Neural crest cell (in vitro differentiated cells): Measurements from ENCODE around the gene NELFCD. TPM values are rescaled to one million over a fixed set of nuclear protein-coding genes. Genes with fewer than 3 reads are reported as not detected.
A peak's percentile ranks its signal among the peaks of the same experiment; 100 is the strongest.

Source experiments
- DNase-seq: peaks from one replicate; pipeline ENCODE4 v3.0.0; 2021; ENCODE audit warnings: low read depth, mixed read lengths, low spot score
- H3K27ac Mint-ChIP-seq: one replicate; pipeline ENCODE4 v1.8.0; 2021; ENCODE audit warnings: mild to moderate bottlenecking, mixed read lengths; ENCODE audit not compliant: unreplicated experiment
- H3K27me3 Mint-ChIP-seq: 2 replicates; pipeline ENCODE4 v1.8.0; 2021; ENCODE audit warnings: low read depth, mild to moderate bottlenecking, mixed read lengths
- H3K36me3 Mint-ChIP-seq: 2 replicates; pipeline ENCODE4 v1.8.0; 2021; ENCODE audit warnings: low read depth, mild to moderate bottlenecking, mixed read lengths
- H3K4me1 Mint-ChIP-seq: 2 replicates; pipeline ENCODE4 v1.8.0; 2021; ENCODE audit warnings: mixed read lengths
- H3K4me3 Mint-ChIP-seq: one replicate; pipeline ENCODE4 v1.8.0; 2021; ENCODE audit warnings: mild to moderate bottlenecking, mixed read lengths
- H3K9me3 Mint-ChIP-seq: 2 replicates; pipeline ENCODE4 v1.8.0; 2021; ENCODE audit warnings: mixed read lengths
- total RNA-seq: library from RNA; stranded (reverse); gene quantifications from 2 replicates; pipeline ENCODE4 v1.2.1, GENCODE V29; 2021
- TF ChIP-seq, protein P1 (sequence below): fragments of 200-600 bp; sonication (generic); conservative IDR thresholded peaks from 2 replicates; pipeline ENCODE4 v1.5.0; 2021; ENCODE audit warnings: antibody characterized with exemption, mild to moderate bottlenecking

NELFCD gene
- total RNA-seq, 1 donor from 2014 or later = 117 TPM

DNA sequence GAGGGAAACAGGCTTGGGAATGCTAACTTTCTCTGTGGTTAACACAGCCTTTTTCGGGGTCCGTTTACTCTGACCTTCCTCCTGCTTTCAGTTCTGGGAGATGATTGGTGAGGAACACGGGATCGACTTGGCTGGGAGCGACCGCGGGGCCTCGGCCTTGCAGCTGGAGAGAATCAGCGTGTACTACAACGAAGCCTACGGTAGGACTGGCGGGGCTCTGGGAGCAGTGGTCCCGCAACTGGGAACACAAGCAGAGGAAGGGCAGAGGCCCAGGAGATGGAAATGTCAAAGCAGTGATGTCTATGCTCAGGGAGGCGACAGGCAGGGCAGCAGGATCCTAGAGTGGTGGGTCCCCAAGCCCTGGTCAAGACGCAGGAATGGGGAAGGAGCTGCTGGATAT lies 41.7 kb downstream of the NELFCD start:
- no peak for DNase-seq
- H3K4me1 Mint-ChIP-seq = peaks cover 36% of the 10 kb centered on the region
- H3K36me3 Mint-ChIP-seq = peaks cover 9% of the 10 kb centered on the region
- TF ChIP-seq, protein P1, sequence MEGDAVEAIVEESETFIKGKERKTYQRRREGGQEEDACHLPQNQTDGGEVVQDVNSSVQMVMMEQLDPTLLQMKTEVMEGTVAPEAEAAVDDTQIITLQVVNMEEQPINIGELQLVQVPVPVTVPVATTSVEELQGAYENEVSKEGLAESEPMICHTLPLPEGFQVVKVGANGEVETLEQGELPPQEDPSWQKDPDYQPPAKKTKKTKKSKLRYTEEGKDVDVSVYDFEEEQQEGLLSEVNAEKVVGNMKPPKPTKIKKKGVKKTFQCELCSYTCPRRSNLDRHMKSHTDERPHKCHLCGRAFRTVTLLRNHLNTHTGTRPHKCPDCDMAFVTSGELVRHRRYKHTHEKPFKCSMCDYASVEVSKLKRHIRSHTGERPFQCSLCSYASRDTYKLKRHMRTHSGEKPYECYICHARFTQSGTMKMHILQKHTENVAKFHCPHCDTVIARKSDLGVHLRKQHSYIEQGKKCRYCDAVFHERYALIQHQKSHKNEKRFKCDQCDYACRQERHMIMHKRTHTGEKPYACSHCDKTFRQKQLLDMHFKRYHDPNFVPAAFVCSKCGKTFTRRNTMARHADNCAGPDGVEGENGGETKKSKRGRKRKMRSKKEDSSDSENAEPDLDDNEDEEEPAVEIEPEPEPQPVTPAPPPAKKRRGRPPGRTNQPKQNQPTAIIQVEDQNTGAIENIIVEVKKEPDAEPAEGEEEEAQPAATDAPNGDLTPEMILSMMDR = no peak
- no peaks in the 10 kb centered on the region for H3K9me3 Mint-ChIP-seq
- H3K27me3 Mint-ChIP-seq = no peaks in the 10 kb centered on the region
- H3K4me3 Mint-ChIP-seq = peak overlapping the region; percentile 6
- no peak overlapping the region for H3K27ac Mint-ChIP-seq

DNA sequence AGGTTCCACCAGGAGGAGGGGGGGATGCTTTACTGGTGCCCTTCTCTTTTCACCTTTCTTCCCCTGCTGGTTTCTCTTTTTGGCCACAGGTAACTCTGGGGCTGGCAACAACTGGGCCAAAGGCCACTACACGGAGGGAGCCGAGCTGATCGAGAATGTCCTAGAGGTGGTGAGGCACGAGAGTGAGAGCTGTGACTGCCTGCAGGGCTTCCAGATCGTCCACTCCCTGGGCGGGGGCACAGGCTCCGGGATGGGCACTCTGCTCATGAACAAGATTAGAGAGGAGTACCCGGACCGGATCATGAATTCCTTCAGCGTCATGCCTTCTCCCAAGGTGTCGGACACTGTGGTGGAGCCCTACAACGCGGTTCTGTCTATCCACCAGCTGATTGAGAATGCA lies 42.6 kb downstream of the NELFCD start:
- peaks cover 43% of the 10 kb centered on the region for H3K4me1 Mint-ChIP-seq
- no peaks in the 10 kb centered on the region for H3K9me3 Mint-ChIP-seq
- DNase-seq = no peak
- no peak overlapping the region for H3K4me3 Mint-ChIP-seq
- H3K36me3 Mint-ChIP-seq = peaks cover 11% of the 10 kb centered on the region
- no peak overlapping the region for H3K27ac Mint-ChIP-seq
- TF ChIP-seq, protein P1 = no peak
- H3K27me3 Mint-ChIP-seq = no peaks in the 10 kb centered on the region

DNA sequence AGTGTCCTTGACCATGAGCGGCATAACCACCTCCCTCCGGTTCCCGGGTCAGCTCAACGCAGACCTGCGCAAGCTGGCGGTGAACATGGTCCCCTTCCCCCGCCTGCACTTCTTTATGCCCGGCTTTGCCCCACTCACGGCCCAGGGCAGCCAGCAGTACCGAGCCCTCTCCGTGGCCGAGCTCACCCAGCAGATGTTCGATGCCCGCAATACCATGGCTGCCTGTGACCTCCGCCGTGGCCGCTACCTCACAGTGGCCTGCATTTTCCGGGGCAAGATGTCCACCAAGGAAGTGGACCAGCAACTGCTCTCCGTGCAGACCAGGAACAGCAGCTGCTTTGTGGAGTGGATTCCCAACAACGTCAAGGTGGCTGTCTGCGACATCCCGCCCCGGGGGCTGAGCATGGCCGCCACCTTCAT lies 43.1 kb downstream of the NELFCD start:
- TF ChIP-seq, protein P1 = no peak
- Mint-ChIP-seq H3K4me3 (no peak overlapping the region), H3K9me3 (no peaks in the 10 kb centered on the region), H3K36me3 (peaks cover 11% of the 10 kb centered on the region), H3K27ac (no peak overlapping the region), H3K27me3 (no peaks in the 10 kb centered on the region), H3K4me1 (peaks cover 47% of the 10 kb centered on the region)
- DNase-seq = no peak

DNA sequence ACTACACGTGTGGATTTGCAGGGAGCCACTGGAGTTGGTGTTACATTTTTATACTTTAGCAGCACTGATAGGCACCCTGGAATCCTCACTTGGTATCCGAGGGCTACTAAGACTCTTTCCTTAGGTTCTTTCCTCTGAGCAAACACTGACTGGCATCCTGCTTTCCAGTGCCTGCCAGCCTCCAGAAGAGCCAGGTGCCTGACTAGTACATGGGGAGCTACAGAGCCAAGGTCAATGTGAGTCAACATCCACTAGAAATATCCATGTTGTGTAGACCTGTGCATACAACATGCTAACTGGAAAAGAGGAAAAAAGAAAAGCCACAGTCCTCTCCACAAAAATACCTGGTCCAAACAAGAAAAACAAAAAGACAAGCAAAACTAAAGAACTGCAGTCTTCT lies 44.0 kb downstream of the NELFCD start:
- Mint-ChIP-seq H3K36me3 (peaks cover 12% of the 10 kb centered on the region), H3K27me3 (no peaks in the 10 kb centered on the region), H3K27ac (no peak overlapping the region)

DNA sequence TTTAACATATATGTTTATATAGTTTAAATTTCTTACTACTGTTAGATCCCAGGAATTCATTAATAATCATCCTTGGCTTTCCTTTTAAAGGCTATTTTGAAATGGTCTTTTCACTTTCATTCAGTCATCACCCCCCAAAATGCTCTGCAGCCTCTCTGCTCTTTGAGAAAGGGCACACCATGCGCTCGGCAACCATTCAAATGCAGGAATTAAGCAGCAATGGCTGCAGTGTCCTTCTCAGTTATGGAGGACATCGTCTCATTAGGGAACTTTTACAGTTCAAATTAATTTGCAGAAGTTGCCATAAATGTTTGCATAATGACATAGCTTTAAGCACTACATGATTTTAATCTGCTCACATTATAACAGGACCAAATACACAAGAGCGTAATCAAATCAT lies 44.5 kb downstream of the NELFCD start:
- DNase-seq = no peak
- Mint-ChIP-seq H3K9me3 (no peaks in the 10 kb centered on the region), H3K36me3 (peaks cover 13% of the 10 kb centered on the region), H3K4me3 (no peak overlapping the region), H3K4me1 (peaks cover 54% of the 10 kb centered on the region), H3K27me3 (no peaks in the 10 kb centered on the region), H3K27ac (no peak overlapping the region)
- TF ChIP-seq, protein P1 = no peak

More for the DNA sequence above, 44.0 kb downstream of the NELFCD start:
- TF ChIP-seq, protein P1 = no peak
- Mint-ChIP-seq H3K4me1 (peaks cover 51% of the 10 kb centered on the region), H3K9me3 (no peaks in the 10 kb centered on the region), H3K4me3 (no peak overlapping the region)
- no peak for DNase-seq
